K562 (cell line): Measurements from ENCODE around the gene ACACB. TPM values are rescaled to one million over a fixed set of nuclear protein-coding genes. Genes with fewer than 3 reads are reported as not detected.

ENCODE experiments used
- ETV5 ChIP-seq: sonication (generic); formaldehyde crosslinking; IDR thresholded peaks from 2 replicates; pipeline ENCODE4 v1.4.0; 2020; ENCODE audit warnings: low read depth, mild to moderate bottlenecking, missing genetic modification reagents
- MCM7 ChIP-seq, 2 experiments: fragments of 450-650 bp; IDR thresholded peaks; 2 replicates each; pipeline ENCODE4 v1.6.1; 2016 to 2018
- MEF2A ChIP-seq: IDR thresholded peaks from 2 replicates; pipeline ENCODE4 v1.6.1; 2011; ENCODE audit warnings: low read depth, mild to moderate bottlenecking, low read length, moderate library complexity; ENCODE audit not compliant: control insufficient read depth
- polyA plus RNA-seq, 8 experiments: library from polyadenylated mRNA; depleted of rRNA in 4 of 8; stranded (reverse) in 5 of 8; unstranded in 3 of 8; fragments of >200 nt; fragmentation: Nextera tagmentation in 2 of 8; fragmentation: Illumina TruSeq in 1 of 8; extraction: Ambion mirVana in 2 of 8; extraction: Trizol in 1 of 8; gene quantifications; 2 replicates each; pipeline versions ENCODE4 v1.2.1 to v1.2.3, GENCODE V29; 2011 to 2014; ENCODE audit warnings: inconsistent platforms in 1 of 8, missing spikeins in 1 of 8
- total RNA-seq, 7 experiments: library from RNA; depleted of rRNA in 6 of 7; stranded (reverse); fragments of >200 nt in 6 of 7; fragmentation: Illumina TruSeq in 2 of 7; extraction: Trizol in 2 of 7; gene quantifications; 2 replicates each; pipeline versions ENCODE4 v1.2.1 to v1.2.3, GENCODE V29; 2011 to 2021; ENCODE audit warnings: low replicate concordance in 1 of 7
- TF ChIP-seq, protein P1 (sequence below): fragments of 450-650 bp; IDR thresholded peaks from 2 replicates; pipeline ENCODE4 v1.6.1; 2016; ENCODE audit warnings: mild to moderate bottlenecking, moderate library complexity
- TF ChIP-seq, protein P2 (sequence below): conservative IDR thresholded peaks from 2 replicates; pipeline ENCODE4 v1.6.1; 2011; ENCODE audit warnings: low read depth, mild to moderate bottlenecking, low read length; ENCODE audit not compliant: control insufficient read depth
- TF ChIP-seq, protein P3 (sequence below): sonication (generic); formaldehyde crosslinking; IDR thresholded peaks from 2 replicates; pipeline ENCODE4 v1.8.0; 2022; ENCODE audit warnings: mild to moderate bottlenecking, missing genetic modification reagents
- TF ChIP-seq, protein P4 (sequence below): sonication (generic); formaldehyde crosslinking; IDR thresholded peaks from 2 replicates; pipeline ENCODE4 v1.8.0; 2022; ENCODE audit warnings: missing genetic modification reagents, mild to moderate bottlenecking, borderline replicate concordance

Gene ACACB
- total and polyA plus RNA-seq, 9 of the 15 experiments (the other 6 are each of a cell fraction or from before 2014, with no cell fraction given), result 0.10 to 2.5 (median 0.83) TPM

DNA sequence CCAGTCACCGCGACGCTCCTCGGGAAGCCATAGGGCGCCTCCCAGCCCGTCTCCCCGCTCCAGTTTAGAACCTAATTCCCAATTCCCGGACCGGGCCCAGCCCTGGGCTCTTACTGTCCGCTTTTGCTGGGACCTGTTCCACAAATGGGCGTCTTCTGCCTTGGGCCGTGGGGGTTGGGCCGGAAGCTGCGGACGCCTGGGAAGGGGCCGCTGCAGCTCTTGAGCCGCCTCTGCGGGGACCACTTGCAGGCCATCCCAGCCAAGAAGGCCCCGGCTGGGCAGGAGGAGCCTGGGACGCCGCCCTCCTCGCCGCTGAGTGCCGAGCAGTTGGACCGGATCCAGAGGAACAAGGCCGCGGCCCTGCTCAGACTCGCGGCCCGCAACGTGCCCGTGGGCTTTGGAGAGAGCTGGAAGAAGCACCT, 18.2 kb upstream of the ACACB start (continued):
- TF ChIP-seq, protein P1, sequence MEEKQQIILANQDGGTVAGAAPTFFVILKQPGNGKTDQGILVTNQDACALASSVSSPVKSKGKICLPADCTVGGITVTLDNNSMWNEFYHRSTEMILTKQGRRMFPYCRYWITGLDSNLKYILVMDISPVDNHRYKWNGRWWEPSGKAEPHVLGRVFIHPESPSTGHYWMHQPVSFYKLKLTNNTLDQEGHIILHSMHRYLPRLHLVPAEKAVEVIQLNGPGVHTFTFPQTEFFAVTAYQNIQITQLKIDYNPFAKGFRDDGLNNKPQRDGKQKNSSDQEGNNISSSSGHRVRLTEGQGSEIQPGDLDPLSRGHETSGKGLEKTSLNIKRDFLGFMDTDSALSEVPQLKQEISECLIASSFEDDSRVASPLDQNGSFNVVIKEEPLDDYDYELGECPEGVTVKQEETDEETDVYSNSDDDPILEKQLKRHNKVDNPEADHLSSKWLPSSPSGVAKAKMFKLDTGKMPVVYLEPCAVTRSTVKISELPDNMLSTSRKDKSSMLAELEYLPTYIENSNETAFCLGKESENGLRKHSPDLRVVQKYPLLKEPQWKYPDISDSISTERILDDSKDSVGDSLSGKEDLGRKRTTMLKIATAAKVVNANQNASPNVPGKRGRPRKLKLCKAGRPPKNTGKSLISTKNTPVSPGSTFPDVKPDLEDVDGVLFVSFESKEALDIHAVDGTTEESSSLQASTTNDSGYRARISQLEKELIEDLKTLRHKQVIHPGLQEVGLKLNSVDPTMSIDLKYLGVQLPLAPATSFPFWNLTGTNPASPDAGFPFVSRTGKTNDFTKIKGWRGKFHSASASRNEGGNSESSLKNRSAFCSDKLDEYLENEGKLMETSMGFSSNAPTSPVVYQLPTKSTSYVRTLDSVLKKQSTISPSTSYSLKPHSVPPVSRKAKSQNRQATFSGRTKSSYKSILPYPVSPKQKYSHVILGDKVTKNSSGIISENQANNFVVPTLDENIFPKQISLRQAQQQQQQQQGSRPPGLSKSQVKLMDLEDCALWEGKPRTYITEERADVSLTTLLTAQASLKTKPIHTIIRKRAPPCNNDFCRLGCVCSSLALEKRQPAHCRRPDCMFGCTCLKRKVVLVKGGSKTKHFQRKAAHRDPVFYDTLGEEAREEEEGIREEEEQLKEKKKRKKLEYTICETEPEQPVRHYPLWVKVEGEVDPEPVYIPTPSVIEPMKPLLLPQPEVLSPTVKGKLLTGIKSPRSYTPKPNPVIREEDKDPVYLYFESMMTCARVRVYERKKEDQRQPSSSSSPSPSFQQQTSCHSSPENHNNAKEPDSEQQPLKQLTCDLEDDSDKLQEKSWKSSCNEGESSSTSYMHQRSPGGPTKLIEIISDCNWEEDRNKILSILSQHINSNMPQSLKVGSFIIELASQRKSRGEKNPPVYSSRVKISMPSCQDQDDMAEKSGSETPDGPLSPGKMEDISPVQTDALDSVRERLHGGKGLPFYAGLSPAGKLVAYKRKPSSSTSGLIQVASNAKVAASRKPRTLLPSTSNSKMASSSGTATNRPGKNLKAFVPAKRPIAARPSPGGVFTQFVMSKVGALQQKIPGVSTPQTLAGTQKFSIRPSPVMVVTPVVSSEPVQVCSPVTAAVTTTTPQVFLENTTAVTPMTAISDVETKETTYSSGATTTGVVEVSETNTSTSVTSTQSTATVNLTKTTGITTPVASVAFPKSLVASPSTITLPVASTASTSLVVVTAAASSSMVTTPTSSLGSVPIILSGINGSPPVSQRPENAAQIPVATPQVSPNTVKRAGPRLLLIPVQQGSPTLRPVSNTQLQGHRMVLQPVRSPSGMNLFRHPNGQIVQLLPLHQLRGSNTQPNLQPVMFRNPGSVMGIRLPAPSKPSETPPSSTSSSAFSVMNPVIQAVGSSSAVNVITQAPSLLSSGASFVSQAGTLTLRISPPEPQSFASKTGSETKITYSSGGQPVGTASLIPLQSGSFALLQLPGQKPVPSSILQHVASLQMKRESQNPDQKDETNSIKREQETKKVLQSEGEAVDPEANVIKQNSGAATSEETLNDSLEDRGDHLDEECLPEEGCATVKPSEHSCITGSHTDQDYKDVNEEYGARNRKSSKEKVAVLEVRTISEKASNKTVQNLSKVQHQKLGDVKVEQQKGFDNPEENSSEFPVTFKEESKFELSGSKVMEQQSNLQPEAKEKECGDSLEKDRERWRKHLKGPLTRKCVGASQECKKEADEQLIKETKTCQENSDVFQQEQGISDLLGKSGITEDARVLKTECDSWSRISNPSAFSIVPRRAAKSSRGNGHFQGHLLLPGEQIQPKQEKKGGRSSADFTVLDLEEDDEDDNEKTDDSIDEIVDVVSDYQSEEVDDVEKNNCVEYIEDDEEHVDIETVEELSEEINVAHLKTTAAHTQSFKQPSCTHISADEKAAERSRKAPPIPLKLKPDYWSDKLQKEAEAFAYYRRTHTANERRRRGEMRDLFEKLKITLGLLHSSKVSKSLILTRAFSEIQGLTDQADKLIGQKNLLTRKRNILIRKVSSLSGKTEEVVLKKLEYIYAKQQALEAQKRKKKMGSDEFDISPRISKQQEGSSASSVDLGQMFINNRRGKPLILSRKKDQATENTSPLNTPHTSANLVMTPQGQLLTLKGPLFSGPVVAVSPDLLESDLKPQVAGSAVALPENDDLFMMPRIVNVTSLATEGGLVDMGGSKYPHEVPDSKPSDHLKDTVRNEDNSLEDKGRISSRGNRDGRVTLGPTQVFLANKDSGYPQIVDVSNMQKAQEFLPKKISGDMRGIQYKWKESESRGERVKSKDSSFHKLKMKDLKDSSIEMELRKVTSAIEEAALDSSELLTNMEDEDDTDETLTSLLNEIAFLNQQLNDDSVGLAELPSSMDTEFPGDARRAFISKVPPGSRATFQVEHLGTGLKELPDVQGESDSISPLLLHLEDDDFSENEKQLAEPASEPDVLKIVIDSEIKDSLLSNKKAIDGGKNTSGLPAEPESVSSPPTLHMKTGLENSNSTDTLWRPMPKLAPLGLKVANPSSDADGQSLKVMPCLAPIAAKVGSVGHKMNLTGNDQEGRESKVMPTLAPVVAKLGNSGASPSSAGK, result 0 out of 2 replicates have a peak, but pooled peaks have one; percentile 22
- TF ChIP-seq, protein P2, sequence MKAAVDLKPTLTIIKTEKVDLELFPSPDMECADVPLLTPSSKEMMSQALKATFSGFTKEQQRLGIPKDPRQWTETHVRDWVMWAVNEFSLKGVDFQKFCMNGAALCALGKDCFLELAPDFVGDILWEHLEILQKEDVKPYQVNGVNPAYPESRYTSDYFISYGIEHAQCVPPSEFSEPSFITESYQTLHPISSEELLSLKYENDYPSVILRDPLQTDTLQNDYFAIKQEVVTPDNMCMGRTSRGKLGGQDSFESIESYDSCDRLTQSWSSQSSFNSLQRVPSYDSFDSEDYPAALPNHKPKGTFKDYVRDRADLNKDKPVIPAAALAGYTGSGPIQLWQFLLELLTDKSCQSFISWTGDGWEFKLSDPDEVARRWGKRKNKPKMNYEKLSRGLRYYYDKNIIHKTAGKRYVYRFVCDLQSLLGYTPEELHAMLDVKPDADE, result peak; percentile 8; the same call in 1 of the 2 replicates
- 0 out of 2 replicates have a peak, but pooled peaks have one; percentile 12 for TF ChIP-seq ETV5 (CRISPR knock-in tag)
- TF ChIP-seq MCM7 (IDR thresholded peaks at IDR 0.05), result no peak
- TF ChIP-seq, protein P3, sequence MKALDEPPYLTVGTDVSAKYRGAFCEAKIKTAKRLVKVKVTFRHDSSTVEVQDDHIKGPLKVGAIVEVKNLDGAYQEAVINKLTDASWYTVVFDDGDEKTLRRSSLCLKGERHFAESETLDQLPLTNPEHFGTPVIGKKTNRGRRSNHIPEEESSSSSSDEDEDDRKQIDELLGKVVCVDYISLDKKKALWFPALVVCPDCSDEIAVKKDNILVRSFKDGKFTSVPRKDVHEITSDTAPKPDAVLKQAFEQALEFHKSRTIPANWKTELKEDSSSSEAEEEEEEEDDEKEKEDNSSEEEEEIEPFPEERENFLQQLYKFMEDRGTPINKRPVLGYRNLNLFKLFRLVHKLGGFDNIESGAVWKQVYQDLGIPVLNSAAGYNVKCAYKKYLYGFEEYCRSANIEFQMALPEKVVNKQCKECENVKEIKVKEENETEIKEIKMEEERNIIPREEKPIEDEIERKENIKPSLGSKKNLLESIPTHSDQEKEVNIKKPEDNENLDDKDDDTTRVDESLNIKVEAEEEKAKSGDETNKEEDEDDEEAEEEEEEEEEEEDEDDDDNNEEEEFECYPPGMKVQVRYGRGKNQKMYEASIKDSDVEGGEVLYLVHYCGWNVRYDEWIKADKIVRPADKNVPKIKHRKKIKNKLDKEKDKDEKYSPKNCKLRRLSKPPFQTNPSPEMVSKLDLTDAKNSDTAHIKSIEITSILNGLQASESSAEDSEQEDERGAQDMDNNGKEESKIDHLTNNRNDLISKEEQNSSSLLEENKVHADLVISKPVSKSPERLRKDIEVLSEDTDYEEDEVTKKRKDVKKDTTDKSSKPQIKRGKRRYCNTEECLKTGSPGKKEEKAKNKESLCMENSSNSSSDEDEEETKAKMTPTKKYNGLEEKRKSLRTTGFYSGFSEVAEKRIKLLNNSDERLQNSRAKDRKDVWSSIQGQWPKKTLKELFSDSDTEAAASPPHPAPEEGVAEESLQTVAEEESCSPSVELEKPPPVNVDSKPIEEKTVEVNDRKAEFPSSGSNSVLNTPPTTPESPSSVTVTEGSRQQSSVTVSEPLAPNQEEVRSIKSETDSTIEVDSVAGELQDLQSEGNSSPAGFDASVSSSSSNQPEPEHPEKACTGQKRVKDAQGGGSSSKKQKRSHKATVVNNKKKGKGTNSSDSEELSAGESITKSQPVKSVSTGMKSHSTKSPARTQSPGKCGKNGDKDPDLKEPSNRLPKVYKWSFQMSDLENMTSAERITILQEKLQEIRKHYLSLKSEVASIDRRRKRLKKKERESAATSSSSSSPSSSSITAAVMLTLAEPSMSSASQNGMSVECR (CRISPR knock-in tag), result peak; percentile 79; the same call in 1 of the 2 replicates
- TF ChIP-seq MEF2A, result no peak
- TF ChIP-seq, protein P4, sequence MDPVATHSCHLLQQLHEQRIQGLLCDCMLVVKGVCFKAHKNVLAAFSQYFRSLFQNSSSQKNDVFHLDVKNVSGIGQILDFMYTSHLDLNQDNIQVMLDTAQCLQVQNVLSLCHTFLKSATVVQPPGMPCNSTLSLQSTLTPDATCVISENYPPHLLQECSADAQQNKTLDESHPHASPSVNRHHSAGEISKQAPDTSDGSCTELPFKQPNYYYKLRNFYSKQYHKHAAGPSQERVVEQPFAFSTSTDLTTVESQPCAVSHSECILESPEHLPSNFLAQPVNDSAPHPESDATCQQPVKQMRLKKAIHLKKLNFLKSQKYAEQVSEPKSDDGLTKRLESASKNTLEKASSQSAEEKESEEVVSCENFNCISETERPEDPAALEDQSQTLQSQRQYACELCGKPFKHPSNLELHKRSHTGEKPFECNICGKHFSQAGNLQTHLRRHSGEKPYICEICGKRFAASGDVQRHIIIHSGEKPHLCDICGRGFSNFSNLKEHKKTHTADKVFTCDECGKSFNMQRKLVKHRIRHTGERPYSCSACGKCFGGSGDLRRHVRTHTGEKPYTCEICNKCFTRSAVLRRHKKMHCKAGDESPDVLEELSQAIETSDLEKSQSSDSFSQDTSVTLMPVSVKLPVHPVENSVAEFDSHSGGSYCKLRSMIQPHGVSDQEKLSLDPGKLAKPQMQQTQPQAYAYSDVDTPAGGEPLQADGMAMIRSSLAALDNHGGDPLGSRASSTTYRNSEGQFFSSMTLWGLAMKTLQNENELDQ (CRISPR knock-in tag), result 0 out of 2 replicates have a peak, but pooled peaks have one; percentile 5
